GM23248 (cell line): ENCODE measurements around the gene ZMAT3. TPM values are rescaled to one million over a fixed set of nuclear protein-coding genes. Genes with fewer than 3 reads are reported as not detected.
"Not testable (repeated sequence)": the region's sequence is repeated elsewhere in the genome, so short reads cannot be mapped to it uniquely, and the experiment has no call there.

Experiments used
- DNase-seq: peaks from one replicate; pipeline ENCODE4 v3.0.0-alpha.2; 2015
- H2AFZ ChIP-seq: fragments of 200-600 bp; sonication (generic); 2 replicates; pipeline ENCODE4 v1.6.1; 2016; ENCODE audit warnings: antibody characterized with exemption
- H3F3A ChIP-seq: fragments of 200-600 bp; sonication (generic); 2 replicates; pipeline ENCODE4 v1.6.1; 2016; ENCODE audit warnings: mild to moderate bottlenecking, antibody characterized with exemption, mixed run types; ENCODE audit not compliant: insufficient read depth
- H3K27ac ChIP-seq: fragments of 200-600 bp; sonication (generic); 2 replicates; pipeline ENCODE4 v1.5.1; 2016; ENCODE audit warnings: mild to moderate bottlenecking
- H3K27me3 ChIP-seq: fragments of 200-600 bp; sonication (generic); replicated peaks from 2 replicates; pipeline ENCODE4 v1.6.1; 2016; ENCODE audit warnings: mild to moderate bottlenecking; ENCODE audit not compliant: insufficient read depth
- H3K36me3 ChIP-seq: fragments of 200-600 bp; sonication (generic); 2 replicates; pipeline ENCODE4 v1.6.1; 2016; ENCODE audit warnings: low read depth, mild to moderate bottlenecking
- H3K4me1 ChIP-seq: fragments of 200-600 bp; sonication (generic); 2 replicates; pipeline ENCODE4 v1.6.1; 2016; ENCODE audit warnings: mild to moderate bottlenecking; ENCODE audit not compliant: insufficient read depth
- H3K4me2 ChIP-seq: fragments of 200-600 bp; sonication (generic); one replicate; pipeline ENCODE4 v1.6.1; 2016; ENCODE audit warnings: mild to moderate bottlenecking; ENCODE audit not compliant: unreplicated experiment
- H3K4me3 ChIP-seq: fragments of 200-600 bp; sonication (generic); 2 replicates; pipeline ENCODE4 v1.5.1; 2016; ENCODE audit warnings: mild to moderate bottlenecking
- H3K79me2 ChIP-seq: fragments of 200-600 bp; sonication (generic); 2 replicates; pipeline ENCODE4 v1.6.1; 2016; ENCODE audit warnings: mild to moderate bottlenecking; ENCODE audit not compliant: insufficient read depth
- H3K9ac ChIP-seq: fragments of 200-600 bp; sonication (generic); 2 replicates; pipeline ENCODE4 v1.6.1; 2016; ENCODE audit warnings: mild to moderate bottlenecking
- H3K9me2 ChIP-seq: fragments of 200-600 bp; sonication (generic); 2 replicates; pipeline ENCODE4 v1.6.1; 2016; ENCODE audit warnings: mixed run types, mild to moderate bottlenecking, moderate library complexity; ENCODE audit not compliant: insufficient read depth
- H3K9me3 ChIP-seq: fragments of 200-600 bp; sonication (generic); one replicate; pipeline ENCODE4 v1.6.1; 2017; ENCODE audit warnings: low read depth
- H4K20me1 ChIP-seq: fragments of 200-600 bp; sonication (generic); 2 replicates; pipeline ENCODE4 v1.6.0; 2016; ENCODE audit not compliant: insufficient read depth
- EZH2 ChIP-seq: fragments of 200-600 bp; sonication (generic); IDR thresholded peaks from 2 replicates; pipeline ENCODE4 v1.6.1; 2018; ENCODE audit warnings: antibody characterized with exemption, mild to moderate bottlenecking; ENCODE audit not compliant: insufficient read depth, poor library complexity, severe bottlenecking
- EZH2phosphoT487 ChIP-seq: fragments of 200-600 bp; sonication (generic); IDR thresholded peaks from 2 replicates; pipeline ENCODE4 v1.6.1; 2018; ENCODE audit warnings: antibody characterized with exemption, moderate library complexity, mild to moderate bottlenecking, low read depth; ENCODE audit not compliant: insufficient read depth
- WGBS, 2 experiments: methylation state at CpG; one replicate each; pipeline ENCODE4 v1.1.6; 2015 to 2017; ENCODE audit warnings: low lambda C conversion rate in 2 of 2, low coverage in 1 of 2; ENCODE audit errors: missing lambda C conversion rate in 2 of 2; 5-methylcytosine and 5-hydroxymethylcytosine counted together
- in situ Hi-C: fragments of 300-500 bp; cut with MboI; formaldehyde crosslinking; loops from 2 replicates; pipeline ENCODE4 v1.15.0; 2020
- polyA plus RNA-seq: library from polyadenylated mRNA; unstranded; fragments of >200 nt; fragmentation: Nextera tagmentation; extraction: Ambion mirVana; gene quantifications from 2 replicates; pipeline ENCODE4 v1.2.1, GENCODE V29; 2016
- total RNA-seq: library from RNA; depleted of rRNA; stranded (reverse); fragments of >200 nt; shearing (Covaris generic); gene quantifications from 2 replicates; pipeline ENCODE4 v1.2.3, GENCODE V29; 2014

Gene ZMAT3
- total and polyA plus RNA-seq, 2 experiments from 2014 or later = 23.6 to 40.1 TPM

DNA sequence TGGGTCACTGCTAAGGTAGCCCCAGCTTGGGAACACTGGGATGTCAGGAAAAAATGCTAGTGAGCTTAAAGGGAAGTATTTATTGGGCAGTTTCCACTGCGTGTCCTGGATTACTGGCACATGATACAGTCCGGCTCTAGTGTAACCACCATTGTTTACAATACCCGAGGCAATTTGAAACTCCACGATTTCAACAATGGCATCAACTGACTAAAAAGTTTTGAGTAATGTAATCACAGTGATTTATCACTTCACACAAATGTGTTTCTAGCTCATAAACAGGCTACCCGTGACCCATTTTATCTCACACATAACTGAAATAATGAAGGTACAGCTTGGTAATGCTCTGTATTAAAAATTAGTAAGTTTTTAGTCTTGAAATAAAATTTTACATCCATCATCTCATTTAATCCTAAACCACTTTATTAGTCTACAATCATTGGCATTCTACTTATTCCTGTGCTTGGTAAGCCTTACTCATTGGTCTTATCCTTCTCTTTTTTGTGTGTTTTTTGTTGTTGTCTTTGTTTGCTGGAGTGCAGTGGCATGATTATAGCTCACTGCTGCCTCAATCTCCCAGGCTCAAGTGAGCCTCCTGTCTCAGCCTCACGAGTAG, 7.6 kb downstream of the ZMAT3 start:
- no peak for TF ChIP-seq EZH2
- no peak for TF ChIP-seq EZH2phosphoT487
- H3K4me1 ChIP-seq = peaks cover 15% of the 10 kb centered on the region
- H3K36me3 ChIP-seq = peaks cover 33% of the 10 kb centered on the region
- H3F3A ChIP-seq = no peaks in the 10 kb centered on the region; the same call in 1 of the 2 replicates
- H3K9me3 ChIP-seq = no peaks in the 10 kb centered on the region
- no peaks in the 10 kb centered on the region for H3K9me2 ChIP-seq
- 85 to 89% methylated on average over 6 of the region's 6 CpGs for WGBS, 2 experiments
- no peak overlapping the region for H2AFZ ChIP-seq
- no peak overlapping the region for H3K4me2 ChIP-seq
- 0 out of 2 replicates have a peak, but pooled peaks cover 7% of the 10 kb centered on the region for H4K20me1 ChIP-seq
- H3K27ac ChIP-seq = no peak overlapping the region
- no peaks in the 10 kb centered on the region for H3K27me3 ChIP-seq
- peaks cover 100% of the 10 kb centered on the region for H3K79me2 ChIP-seq
- in situ Hi-C loops = no loop called here
- H3K4me3 ChIP-seq = no peak overlapping the region
- no peak for DNase-seq
- H3K9ac ChIP-seq = no peak overlapping the region

DNA sequence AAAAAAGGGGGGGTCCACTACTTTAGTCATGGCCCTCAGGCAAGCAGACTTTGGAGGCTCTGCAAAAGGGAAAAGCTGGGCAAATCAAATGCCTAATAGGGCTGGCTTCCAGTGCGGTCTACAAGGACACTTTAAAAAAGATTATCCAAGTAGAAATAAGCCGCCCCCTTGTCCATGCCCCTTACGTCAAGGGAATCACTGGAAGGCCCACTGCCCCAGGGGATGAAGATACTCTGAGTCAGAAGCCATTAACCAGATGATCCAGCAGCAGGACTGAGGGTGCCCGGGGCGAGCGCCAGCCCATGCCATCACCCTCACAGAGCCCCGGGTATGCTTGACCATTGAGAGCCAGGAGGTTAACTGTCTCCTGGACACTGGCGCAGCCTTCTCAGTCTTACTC, 15.3 kb downstream of the ZMAT3 start:
- TF ChIP-seq EZH2phosphoT487 (no peak), EZH2 (no peak)
- H3K9me2 ChIP-seq = no peaks in the 10 kb centered on the region
- H3K36me3 ChIP-seq = peaks cover 12% of the 10 kb centered on the region; the same call in 1 of the 2 replicates
- H3K27ac ChIP-seq = no peak overlapping the region
- in situ Hi-C loops = no loop called here
- no peak for DNase-seq
- H2AFZ ChIP-seq = no peak overlapping the region
- WGBS, 2 experiments = 95 to 97% methylated on average over 8 of the region's 8 CpGs
- H3K79me2 ChIP-seq = peaks cover 100% of the 10 kb centered on the region
- no peak overlapping the region for H3K4me2 ChIP-seq
- no peaks in the 10 kb centered on the region for H3K27me3 ChIP-seq
- H3K4me1 ChIP-seq = no peaks in the 10 kb centered on the region
- H3K9me3 ChIP-seq = no peaks in the 10 kb centered on the region
- no peak overlapping the region for H3K4me3 ChIP-seq
- H3F3A ChIP-seq = no peaks in the 10 kb centered on the region
- H4K20me1 ChIP-seq = no peaks in the 10 kb centered on the region
- no peak overlapping the region for H3K9ac ChIP-seq

DNA sequence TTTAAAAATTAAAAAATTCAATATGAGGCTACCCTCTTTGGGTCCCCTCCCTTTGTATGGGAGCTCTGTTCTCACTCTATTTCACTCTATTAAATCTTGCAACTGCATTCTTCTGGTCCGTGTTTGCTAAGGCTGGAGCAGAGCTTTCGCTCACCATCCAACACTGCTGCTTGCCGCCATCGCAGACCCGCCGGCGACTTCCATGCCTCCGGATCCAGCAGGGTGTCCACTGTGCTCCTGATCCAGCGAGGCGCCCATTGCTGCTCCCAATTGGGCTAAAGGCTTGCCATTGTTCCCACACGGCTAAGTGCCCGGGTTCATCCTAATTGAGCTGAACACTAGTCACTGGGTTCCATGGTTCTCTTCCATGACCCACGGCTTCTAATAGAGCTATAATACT, 17.0 kb downstream of the ZMAT3 start:
- H3K9me2 ChIP-seq, H3K4me1 ChIP-seq, H3K9me3 ChIP-seq, H4K20me1 ChIP-seq, H3F3A ChIP-seq, H2AFZ ChIP-seq, H3K27ac ChIP-seq, DNase-seq, H3K4me3 ChIP-seq, H3K4me2 ChIP-seq, in situ Hi-C loops, H3K27me3 ChIP-seq, H3K9ac ChIP-seq: not testable (repeated sequence)
- WGBS, 2 experiments = 95 to 97% methylated on average over 13 of the region's 13 CpGs
- peaks cover 12% of the 10 kb centered on the region; the same call in 1 of the 2 replicates for H3K36me3 ChIP-seq
- H3K79me2 ChIP-seq = peaks cover 100% of the 10 kb centered on the region

GRCh38 chr3:179046497-179047353, 24.9 kb downstream of the ZMAT3 start:
- Histone ChIP-seq H3K79me2 (peaks cover 99% of the 10 kb centered on the region), H3K27me3 (no peaks in the 10 kb centered on the region), H2AFZ (no peak overlapping the region), H3K4me2 (no peak overlapping the region), H3K9ac (no peak overlapping the region), H3K9me3 (no peaks in the 10 kb centered on the region), H3K36me3 (0 out of 2 replicates have a peak, but pooled peaks cover 3% of the 10 kb centered on the region), H3K4me3 (no peak overlapping the region), H4K20me1 (peaks cover 6% of the 10 kb centered on the region), H3F3A (peaks cover 9% of the 10 kb centered on the region; the same call in 1 of the 2 replicates), H3K4me1 (peaks cover 11% of the 10 kb centered on the region; the same call in 1 of the 2 replicates), H3K9me2 (no peaks in the 10 kb centered on the region), H3K27ac (no peak overlapping the region)
- TF ChIP-seq EZH2 (no peak), EZH2phosphoT487 (no peak)
- in situ Hi-C loops = loop anchor here (25.0 kb wide), 1 partner anchor 516 kb away; the partner anchor contains the start of gene ACTL6A
- WGBS, 2 experiments = 89 to 91% methylated on average over 8 of the region's 8 CpGs
- peak; percentile 24 for DNase-seq
